Heart left ventricle (tissue), 16 donors: ENCODE results near the gene MEIKIN. TPM values are rescaled to one million over a fixed set of nuclear protein-coding genes. Genes with fewer than 3 reads are reported as not detected.

ENCODE experiments used
- ATAC-seq, 4 donors: fragments of 200-7000 bp; cut with Tn5 transposase; one replicate each; pipeline ENCODE4 v1.9.1; 2020 to 2022; ENCODE audit warnings: moderate library complexity in 4 of 4, mild to moderate bottlenecking in 3 of 4, moderate number of reproducible peaks in 1 of 4
- DNase-seq, 5 donors: peaks; one replicate each; pipeline ENCODE4 v3.0.0-alpha.2; 2020
- H3K27ac ChIP-seq, 12 donors: fragments of 200-600 bp; sonication (generic) in 4 of 12; one replicate each; pipeline versions ENCODE4 v1.5.0 to v1.8.0; 2016 to 2022; ENCODE audit warnings: mild to moderate bottlenecking in 2 of 12
- H3K27me3 ChIP-seq, 9 donors: fragments of 200-600 bp; sonication (generic) in 2 of 9; one replicate each; pipeline versions ENCODE4 v1.5.1 to v1.8.0; 2016 to 2022; ENCODE audit warnings: mild to moderate bottlenecking in 3 of 9
- H3K36me3 ChIP-seq, 9 donors: fragments of 200-600 bp; sonication (generic) in 2 of 9; one replicate each; pipeline versions ENCODE4 v1.5.0 to v1.8.0; 2018 to 2022; ENCODE audit warnings: mild to moderate bottlenecking in 2 of 9
- H3K4me1 ChIP-seq, 12 donors: fragments of 200-600 bp; sonication (generic) in 4 of 12; one replicate each; pipeline versions ENCODE4 v1.5.0 to v1.8.0; 2016 to 2022; ENCODE audit warnings: mild to moderate bottlenecking in 3 of 12
- H3K4me3 ChIP-seq, 12 donors: fragments of 200-600 bp; sonication (generic) in 4 of 12; one replicate each; pipeline versions ENCODE4 v1.5.0 to v1.8.0; 2017 to 2022; ENCODE audit warnings: mild to moderate bottlenecking in 9 of 12, moderate library complexity in 4 of 12
- H3K9me3 ChIP-seq, 12 donors: fragments of 200-600 bp; sonication (generic) in 4 of 12; one replicate each; pipeline versions ENCODE4 v1.5.0 to v1.8.0; 2016 to 2022; ENCODE audit warnings: mild to moderate bottlenecking in 1 of 12
- CTCF ChIP-seq, 12 donors: fragments of 200-600 bp; sonication (generic) in 4 of 12; IDR thresholded peaks; one replicate each; pipeline versions ENCODE4 v1.5.0 to v1.8.0; 2018 to 2022; ENCODE audit warnings: antibody characterized with exemption in 12 of 12, mild to moderate bottlenecking in 5 of 12
- POLR2A ChIP-seq, 2 donors: fragments of 450-650 bp; IDR thresholded peaks; one replicate each; pipeline ENCODE4 v1.6.1; 2017; ENCODE audit warnings: antibody characterized with exemption in 2 of 2, mild to moderate bottlenecking in 2 of 2, moderate library complexity in 2 of 2
- WGBS, 4 donors: extraction: QIAGEN DNeasy Blood & Tissue Kit in 2 of 4; methylation state at CpG; one replicate each; pipeline versions ENCODE4 v1.1.5 to v1.1.7; 2013 to 2018; 5-methylcytosine and 5-hydroxymethylcytosine counted together
- intact Hi-C, 10 donors: fragments of 100-400 bp; cut with DNase I; formaldehyde crosslinking; loops; one replicate each; pipeline versions ENCODE4 v1.11.1 to v1.14.2; 2022
- polyA plus RNA-seq, 2 donors: library from polyadenylated mRNA; stranded (reverse); fragments of 200-250 nt; gene quantifications; one replicate each; pipeline ENCODE4 v1.2.3, GENCODE V29; 2013
- total RNA-seq, 9 donors: library from RNA; depleted of rRNA in 2 of 9; stranded (reverse); fragments of >200 nt in 2 of 9; fragmentation: NEBNext Ultra II Directional in 3 of 9; extraction: Animal tissue kit (Norgen Biotek cat#: 25700) in 3 of 9; gene quantifications; one replicate each; pipeline versions ENCODE4 v1.1.0 to v1.2.4, GENCODE V29; 2016 to 2023
- donor health status: ischemic (EF 13 %, LVEDD 7.1; RV severe dilation, severe dysfunction).
- donor health status: healthy with polysubstance abuse.
- donor health status: DM: no; HTN: yes; CAD: no.
- donor health status: DM: no; HTN: no; CAD: no.
- donor health status: ischemic (EF 25% LVEDD 6.9; RV normal size, moderate dysfunction).
- donor health status: ischemic (EF 25% LVEDD 5.7; RV mildly dilated, moderate dysfunction).
- donor health status: healthy.
- donor health status: DM: yes; HTN: yes; CAD: no.
- donor health status: ischemic (EF 35%, LVEDD 5.7; RV mildly dilated, moderate dysfunction).
- donor health status: nonischemic (EF 11% LVEDD 7.7; RV severe dilation, severe dysfunction).
- donor health status: DM: yes; HTN: yes; CAD: no.
- donor health status: PGD.
- donor health status: ischemic (EF 29% LVEDD 5.4; RV normal size, mild dysfunction).
- donor health status: nonischemic (EF 23%, LVEDD 6.1; RV moderate dilation, normal function).

The MEIKIN gene
- total and polyA plus RNA-seq, 11 donors: 0.07 to 0.63 TPM; not detected in 9

DNA sequence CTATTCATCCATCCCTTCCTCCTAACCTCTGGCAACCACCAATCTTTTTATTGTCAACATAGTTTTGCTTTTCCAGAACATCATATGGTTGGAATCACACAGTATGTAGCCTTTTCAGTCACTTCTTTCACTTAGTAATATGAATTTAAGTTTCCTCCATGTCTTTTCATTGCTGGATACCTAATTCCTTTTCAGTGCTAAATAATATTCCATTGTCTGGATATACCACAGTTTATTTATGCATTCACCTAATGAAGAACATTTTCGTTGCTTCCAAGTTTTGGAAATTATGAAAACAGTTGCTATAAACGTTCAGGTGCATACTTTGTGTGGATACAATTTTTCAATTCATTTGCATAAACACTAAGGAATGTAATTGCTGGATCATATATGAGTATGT lies 77.9 kb downstream of the MEIKIN start:
- DNase-seq (no peak), ATAC-seq (no peak)
- WGBS, 4 donors: 28 to 40% (median 34%) methylated on average over 2 of the region's 2 CpGs
- intact Hi-C loops: no loop called here
- Histone ChIP-seq H3K4me1 (no peaks in the 10 kb centered on the region), H3K27me3 (no peaks in the 10 kb centered on the region), H3K36me3 (no peaks in the 10 kb centered on the region), H3K9me3 (peaks cover 0 to 67% (median 21%) of the 10 kb centered on the region in 12 donors), H3K4me3 (no peak overlapping the region), H3K27ac (no peak overlapping the region)
- TF ChIP-seq POLR2A (IDR thresholded peaks at IDR 0.05): no peak
- TF ChIP-seq CTCF (IDR thresholded peaks at IDR 0.05): no peak

DNA sequence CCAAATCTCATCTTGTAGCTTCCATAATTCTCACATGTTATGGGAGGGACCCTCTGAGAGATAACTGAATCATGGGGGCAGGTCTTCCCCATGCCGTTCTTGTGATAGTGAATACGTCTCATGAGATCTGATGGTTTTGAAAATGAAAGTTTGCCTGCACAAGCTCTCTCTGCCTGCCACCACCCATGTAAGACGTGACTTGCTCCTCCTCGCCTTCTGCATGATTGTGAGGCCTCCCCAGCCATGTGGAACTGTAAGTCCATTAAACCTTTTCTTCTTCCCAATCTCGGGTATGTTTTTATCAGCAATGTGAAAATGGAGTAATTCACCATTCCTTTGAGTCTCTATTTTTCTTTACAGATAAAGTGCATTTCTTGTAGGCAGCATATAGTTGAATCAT lies 81.8 kb downstream of the MEIKIN start:
- Histone ChIP-seq H3K4me1 (no peaks in the 10 kb centered on the region), H3K36me3 (no peaks in the 10 kb centered on the region), H3K27ac (no peak overlapping the region), H3K9me3 (peaks cover 0 to 67% (median 21%) of the 10 kb centered on the region in 12 donors), H3K4me3 (no peak overlapping the region), H3K27me3 (no peaks in the 10 kb centered on the region)
- ATAC-seq (no peak), DNase-seq (no peak)
- TF ChIP-seq POLR2A (IDR thresholded peaks at IDR 0.05) (no peak), CTCF (IDR thresholded peaks at IDR 0.05) (no peak)
- intact Hi-C loops: no loop called here
- 81 to 84% (median 83%) methylated on average over 5 of the region's 5 CpGs for WGBS, 4 donors

GRCh38 chr5:131857388-131857787 lies 88.1 kb downstream of the MEIKIN start:
- DNase-seq: no peak
- Histone ChIP-seq H3K4me1 (peaks cover 0 to 7% (median 0%) of the 10 kb centered on the region in 12 donors), H3K4me3 (no peak overlapping the region), H3K9me3 (peaks cover 0 to 5% (median 0%) of the 10 kb centered on the region in 12 donors), H3K27ac (no peak overlapping the region), H3K27me3 (no peaks in the 10 kb centered on the region), H3K36me3 (no peaks in the 10 kb centered on the region)
- ATAC-seq: no peak
- intact Hi-C loops: no loop called here
- no peak for TF ChIP-seq CTCF (IDR thresholded peaks at IDR 0.05)
- no peak for TF ChIP-seq POLR2A (IDR thresholded peaks at IDR 0.05)
- WGBS, 4 donors: 90 to 94% (median 91%) methylated on average over 10 of the region's 10 CpGs

- DNase-seq (no peak), ATAC-seq (no peak)
- 79 to 90% (median 87%) methylated on average over 3 of the region's 3 CpGs for WGBS, 4 donors
- no peak for TF ChIP-seq CTCF (IDR thresholded peaks at IDR 0.05)
- no peaks in the 10 kb centered on the region for H3K36me3 ChIP-seq
- no peak overlapping the region for H3K27ac ChIP-seq
- intact Hi-C loops: no loop called here
- H3K4me1 ChIP-seq: peaks cover 0 to 7% (median 0%) of the 10 kb centered on the region in 12 donors
- no peak overlapping the region for H3K4me3 ChIP-seq
- no peaks in the 10 kb centered on the region for H3K27me3 ChIP-seq
- H3K9me3 ChIP-seq: no peaks in the 10 kb centered on the region
Measured at GRCh38 chr5:131855452-131855851, 90.0 kb downstream of the MEIKIN start.
